DOHH2 (cell line): ENCODE measurements around the gene BIRC7.

Experiments
- CTCF ChIP-seq: fragments of 200-600 bp; sonication (generic); IDR thresholded peaks from one replicate; pipeline ENCODE4 v1.5.1; 2014; ENCODE audit warnings: antibody characterized with exemption, mild to moderate bottlenecking, low read depth, low read length; ENCODE audit not compliant: poor library complexity, severe bottlenecking
- EZH2phosphoT487 ChIP-seq: fragments of 200-600 bp; sonication (generic); IDR thresholded peaks from 2 replicates; pipeline ENCODE4 v1.6.1; 2017; ENCODE audit warnings: borderline replicate concordance, mild to moderate bottlenecking, antibody characterized with exemption, low read length, moderate library complexity, mixed read lengths

DNA sequence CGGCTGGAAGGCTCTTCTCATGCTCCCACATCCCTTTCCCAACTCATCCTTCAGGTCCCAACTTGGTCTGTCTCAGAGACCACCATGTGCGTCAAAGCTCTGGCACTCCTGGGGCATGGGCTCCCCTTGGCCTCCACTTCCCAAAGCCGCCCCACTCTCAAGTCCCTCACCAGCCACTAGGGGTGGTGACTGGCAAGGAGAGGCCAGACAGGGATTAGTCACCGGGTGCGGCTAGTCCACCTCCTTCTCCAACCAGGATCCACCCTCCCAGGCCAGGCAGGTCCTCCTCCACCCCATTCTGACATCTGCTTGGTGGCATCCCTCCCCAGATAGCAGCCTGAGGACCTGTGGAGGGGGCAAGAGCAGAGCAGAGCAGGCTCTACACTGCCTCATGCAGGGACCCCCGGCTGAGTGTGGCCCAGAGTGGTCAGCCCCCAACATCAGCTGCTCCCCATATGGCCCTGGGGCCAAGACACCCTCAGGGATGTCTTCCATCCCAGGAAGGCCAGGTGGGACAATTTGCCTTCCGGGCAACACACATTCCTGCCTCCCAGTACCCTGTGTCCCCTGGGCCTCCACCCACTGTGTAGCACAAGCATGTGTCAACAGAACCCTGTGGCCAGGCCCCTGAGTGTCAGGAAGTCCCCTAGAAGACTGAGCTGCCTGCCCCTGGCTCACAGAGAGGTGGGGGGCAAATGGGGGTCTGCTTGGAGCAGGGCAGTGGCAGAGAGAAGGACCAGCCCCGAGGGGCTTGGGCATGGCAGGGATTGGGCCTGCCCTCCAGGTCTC is 49.0 kb upstream of the BIRC7 start:
- TF ChIP-seq CTCF (no peak), EZH2phosphoT487 (no peak)
